ENCODE data around the gene LRIG3.
"Not testable (repeated sequence)": the region's sequence is repeated elsewhere in the genome, so short reads cannot be mapped to it uniquely, and the experiment has no call there.

Gene LRIG3

DNA sequence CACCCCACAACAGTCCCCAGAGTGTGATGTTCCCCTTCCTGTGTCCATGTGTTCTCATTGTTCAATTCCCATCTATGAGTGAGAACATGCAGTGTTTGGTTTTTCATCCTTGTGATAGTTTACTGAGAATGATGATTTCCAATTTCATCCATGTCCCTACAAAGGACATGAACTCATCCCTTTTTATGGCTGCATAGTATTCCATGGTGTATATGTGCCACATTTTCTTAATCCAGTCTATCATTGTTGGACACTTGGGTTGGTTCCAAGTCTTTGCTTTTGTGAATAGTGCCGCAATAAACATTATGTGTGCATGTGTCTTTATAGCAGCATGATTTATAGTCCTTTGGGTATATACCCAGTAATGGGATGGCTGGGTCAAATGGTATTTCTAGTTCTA, 17.6 kb downstream of the LRIG3 start:
- H3K4me1 Mint-ChIP-seq (ENCODE audit: low read depth); H3K27ac Mint-ChIP-seq; H3K9me3 Mint-ChIP-seq; H3K27me3 Mint-ChIP-seq (ENCODE audit: low read depth); H3K4me3 Mint-ChIP-seq; H3K36me3 Mint-ChIP-seq (ENCODE audit: low read depth); DNase-seq (ENCODE audit: low spot score): not testable (repeated sequence)

DNA sequence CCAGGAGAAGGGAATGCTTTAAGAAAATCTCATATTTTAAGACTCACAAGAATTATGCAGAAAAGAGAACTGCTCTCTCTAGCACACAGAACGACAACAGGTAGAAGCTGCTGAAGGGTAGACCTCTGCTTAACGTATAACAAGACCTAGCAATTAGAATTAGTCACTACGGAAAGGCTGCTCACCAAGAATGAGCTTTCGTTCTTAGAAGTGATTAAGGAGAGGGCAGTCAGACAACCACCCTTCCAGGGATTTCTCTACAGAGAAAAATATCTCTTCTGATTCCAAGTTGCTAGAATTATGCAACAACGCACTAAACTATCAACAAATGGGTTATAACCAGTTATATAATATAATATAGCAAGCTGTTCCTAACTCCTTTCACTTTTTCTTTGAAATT, 18.6 kb downstream of the LRIG3 start:
- no peaks in the 10 kb centered on the region for H3K9me3 Mint-ChIP-seq
- no peaks in the 10 kb centered on the region for H3K27me3 Mint-ChIP-seq (ENCODE audit: low read depth)
- H3K4me1 Mint-ChIP-seq (ENCODE audit: low read depth), result no peaks in the 10 kb centered on the region
- no peak overlapping the region for H3K27ac Mint-ChIP-seq
- DNase-seq (ENCODE audit: low spot score), result no peak
- no peak overlapping the region for H3K4me3 Mint-ChIP-seq
- no peaks in the 10 kb centered on the region for H3K36me3 Mint-ChIP-seq (ENCODE audit: low read depth)

DNA sequence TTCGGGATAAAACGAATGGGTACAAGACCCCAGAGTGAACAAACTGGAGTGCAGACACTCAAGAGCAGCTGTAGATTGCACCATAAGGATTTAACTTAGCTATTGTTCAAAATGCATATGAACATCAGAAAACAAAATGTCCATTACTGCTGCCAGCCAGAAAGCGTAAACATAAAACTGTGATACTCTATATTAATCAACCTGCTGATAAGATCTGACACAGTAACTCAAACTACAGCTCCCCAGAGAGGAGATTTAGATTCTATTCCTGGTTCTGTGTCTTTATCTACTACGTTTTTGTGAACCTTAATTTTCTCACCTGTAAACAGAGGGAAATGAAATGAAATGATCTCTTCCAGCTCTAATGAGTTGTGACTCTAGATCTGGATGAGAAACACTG, 22.3 kb downstream of the LRIG3 start:
- H3K27me3 Mint-ChIP-seq (ENCODE audit: low read depth), result no peaks in the 10 kb centered on the region
- H3K4me1 Mint-ChIP-seq (ENCODE audit: low read depth), result no peaks in the 10 kb centered on the region
- H3K27ac Mint-ChIP-seq, result no peak overlapping the region
- H3K9me3 Mint-ChIP-seq, result no peaks in the 10 kb centered on the region
- H3K4me3 Mint-ChIP-seq, result no peak overlapping the region
- no peak for DNase-seq (ENCODE audit: low spot score)
- no peaks in the 10 kb centered on the region for H3K36me3 Mint-ChIP-seq (ENCODE audit: low read depth)

- H3K4me1 Mint-ChIP-seq (ENCODE audit: low read depth), result no peaks in the 10 kb centered on the region
- H3K4me3 Mint-ChIP-seq, result no peak overlapping the region
These were observed 24.0 kb downstream of the LRIG3 start for GRCh38 chr12:58896278-58896677.

DNA sequence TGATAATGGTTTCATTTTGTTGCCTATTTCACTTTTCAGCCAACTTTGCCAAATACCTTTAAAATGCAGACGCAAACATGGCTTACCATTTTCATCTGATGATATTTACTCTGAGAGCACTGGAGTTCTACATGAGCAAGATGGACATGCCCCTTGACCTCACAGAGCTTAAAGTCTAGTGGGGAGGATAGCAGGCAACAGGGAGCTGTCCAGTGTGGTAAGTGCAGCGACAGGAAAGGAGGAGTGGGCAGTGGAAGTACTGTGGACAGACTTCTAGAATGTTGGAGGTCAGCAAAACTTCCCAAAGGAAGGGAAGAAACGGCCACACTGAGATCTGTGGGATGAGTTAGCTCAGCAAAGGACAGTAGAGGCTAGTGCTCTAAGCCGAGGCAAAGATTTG, 25.3 kb downstream of the LRIG3 start:
- Mint-ChIP-seq H3K27me3 (ENCODE audit: low read depth) (no peaks in the 10 kb centered on the region), H3K4me1 (ENCODE audit: low read depth) (no peaks in the 10 kb centered on the region), H3K36me3 (ENCODE audit: low read depth) (no peaks in the 10 kb centered on the region), H3K27ac (no peak overlapping the region), H3K9me3 (no peaks in the 10 kb centered on the region), H3K4me3 (no peak overlapping the region)
- DNase-seq (ENCODE audit: low spot score), result no peak

More at GRCh38 chr12:58896278-58896677, 24.0 kb downstream of the LRIG3 start:
- no peaks in the 10 kb centered on the region for H3K27me3 Mint-ChIP-seq (ENCODE audit: low read depth)
- no peaks in the 10 kb centered on the region for H3K36me3 Mint-ChIP-seq (ENCODE audit: low read depth)
- no peak for DNase-seq (ENCODE audit: low spot score)
- no peaks in the 10 kb centered on the region for H3K9me3 Mint-ChIP-seq
- no peak overlapping the region for H3K27ac Mint-ChIP-seq

DNA sequence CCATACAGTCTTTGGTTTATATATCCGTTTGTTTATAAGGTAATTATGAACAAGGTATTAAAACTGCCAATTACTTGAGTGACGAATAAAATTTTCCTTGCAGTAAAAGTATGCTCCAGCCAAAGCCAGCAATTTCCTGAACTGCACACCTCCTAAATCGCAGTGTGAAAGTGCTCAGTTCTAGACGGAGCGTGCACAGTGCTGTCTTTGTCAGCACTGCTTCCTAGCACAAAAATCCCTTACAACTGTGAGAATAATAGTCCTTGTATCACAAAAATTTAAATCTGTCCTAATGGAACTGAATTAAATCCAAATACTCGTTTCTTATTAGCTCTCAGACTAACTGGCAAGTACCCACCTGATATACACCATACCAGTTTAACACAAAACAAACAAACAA, 26.3 kb downstream of the LRIG3 start:
- no peaks in the 10 kb centered on the region for H3K27me3 Mint-ChIP-seq (ENCODE audit: low read depth)
- no peaks in the 10 kb centered on the region for H3K36me3 Mint-ChIP-seq (ENCODE audit: low read depth)
- H3K4me3 Mint-ChIP-seq, result no peak overlapping the region
- no peaks in the 10 kb centered on the region for H3K4me1 Mint-ChIP-seq (ENCODE audit: low read depth)
- no peaks in the 10 kb centered on the region for H3K9me3 Mint-ChIP-seq
- no peak for DNase-seq (ENCODE audit: low spot score)
- H3K27ac Mint-ChIP-seq, result no peak overlapping the region

DNA sequence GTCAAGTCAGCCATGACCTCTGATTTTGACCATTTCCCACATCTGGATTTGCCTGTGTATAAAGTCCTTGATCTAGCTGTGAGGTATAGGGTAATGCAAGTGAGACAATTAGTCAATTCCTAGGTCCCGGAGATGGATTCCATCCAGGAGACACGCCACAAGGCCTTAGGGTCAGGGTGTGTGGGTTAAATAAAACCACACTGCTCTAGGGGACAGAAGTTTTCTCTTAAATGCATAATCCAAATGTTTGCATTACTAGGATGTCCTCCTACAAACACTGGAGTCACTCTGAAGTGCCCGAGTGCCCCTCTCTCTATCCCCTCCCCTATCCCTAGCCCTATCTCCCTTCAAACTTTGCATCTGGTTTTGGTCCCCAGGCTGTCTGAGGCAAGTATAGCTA, 26.8 kb downstream of the LRIG3 start:
- no peaks in the 10 kb centered on the region for H3K4me1 Mint-ChIP-seq (ENCODE audit: low read depth)
- H3K4me3 Mint-ChIP-seq, result no peak overlapping the region
- no peaks in the 10 kb centered on the region for H3K36me3 Mint-ChIP-seq (ENCODE audit: low read depth)
- H3K27ac Mint-ChIP-seq, result no peak overlapping the region
- H3K9me3 Mint-ChIP-seq, result no peaks in the 10 kb centered on the region
- H3K27me3 Mint-ChIP-seq (ENCODE audit: low read depth), result no peaks in the 10 kb centered on the region
- no peak for DNase-seq (ENCODE audit: low spot score)

GRCh38 chr12:58889557-58889956, 30.7 kb downstream of the LRIG3 start:
- no peaks in the 10 kb centered on the region for H3K9me3 Mint-ChIP-seq

GRCh38 chr12:58888131-58888783, 32.0 kb downstream of the LRIG3 start:
- no peaks in the 10 kb centered on the region for H3K27me3 Mint-ChIP-seq (ENCODE audit: low read depth)
- no peak overlapping the region for H3K4me3 Mint-ChIP-seq
- H3K4me1 Mint-ChIP-seq (ENCODE audit: low read depth), result no peaks in the 10 kb centered on the region
- DNase-seq (ENCODE audit: low spot score), result no peak
- no peaks in the 10 kb centered on the region for H3K9me3 Mint-ChIP-seq
- H3K36me3 Mint-ChIP-seq (ENCODE audit: low read depth), result no peaks in the 10 kb centered on the region
- H3K27ac Mint-ChIP-seq, result no peak overlapping the region

More at GRCh38 chr12:58889557-58889956, 30.7 kb downstream of the LRIG3 start:
- Mint-ChIP-seq H3K4me3 (no peak overlapping the region), H3K27me3 (ENCODE audit: low read depth) (no peaks in the 10 kb centered on the region), H3K36me3 (ENCODE audit: low read depth) (no peaks in the 10 kb centered on the region), H3K4me1 (ENCODE audit: low read depth) (no peaks in the 10 kb centered on the region), H3K27ac (no peak overlapping the region)
- no peak for DNase-seq (ENCODE audit: low spot score)

GRCh38 chr12:58887068-58887467, 33.2 kb downstream of the LRIG3 start:
- no peaks in the 10 kb centered on the region for H3K9me3 Mint-ChIP-seq
- no peaks in the 10 kb centered on the region for H3K4me1 Mint-ChIP-seq (ENCODE audit: low read depth)
- DNase-seq (ENCODE audit: low spot score), result no peak
- H3K4me3 Mint-ChIP-seq, result no peak overlapping the region
- H3K27me3 Mint-ChIP-seq (ENCODE audit: low read depth), result no peaks in the 10 kb centered on the region
- H3K27ac Mint-ChIP-seq, result no peak overlapping the region
- no peaks in the 10 kb centered on the region for H3K36me3 Mint-ChIP-seq (ENCODE audit: low read depth)

- no peak overlapping the region for H3K27ac Mint-ChIP-seq
- H3K4me3 Mint-ChIP-seq, result no peak overlapping the region
- no peaks in the 10 kb centered on the region for H3K27me3 Mint-ChIP-seq (ENCODE audit: low read depth)
- H3K9me3 Mint-ChIP-seq, result no peaks in the 10 kb centered on the region
- no peak for DNase-seq (ENCODE audit: low spot score)
- H3K4me1 Mint-ChIP-seq (ENCODE audit: low read depth), result no peaks in the 10 kb centered on the region
- no peaks in the 10 kb centered on the region for H3K36me3 Mint-ChIP-seq (ENCODE audit: low read depth)
These were observed 33.8 kb downstream of the LRIG3 start for GRCh38 chr12:58886474-58886873.

GRCh38 chr12:58884916-58885315, 35.4 kb downstream of the LRIG3 start:
- Mint-ChIP-seq H3K4me1 (ENCODE audit: low read depth) (no peaks in the 10 kb centered on the region), H3K36me3 (ENCODE audit: low read depth) (no peaks in the 10 kb centered on the region), H3K27me3 (ENCODE audit: low read depth) (no peaks in the 10 kb centered on the region), H3K9me3 (no peaks in the 10 kb centered on the region), H3K27ac (no peak overlapping the region), H3K4me3 (no peak overlapping the region)
- no peak for DNase-seq (ENCODE audit: low spot score)

DNA sequence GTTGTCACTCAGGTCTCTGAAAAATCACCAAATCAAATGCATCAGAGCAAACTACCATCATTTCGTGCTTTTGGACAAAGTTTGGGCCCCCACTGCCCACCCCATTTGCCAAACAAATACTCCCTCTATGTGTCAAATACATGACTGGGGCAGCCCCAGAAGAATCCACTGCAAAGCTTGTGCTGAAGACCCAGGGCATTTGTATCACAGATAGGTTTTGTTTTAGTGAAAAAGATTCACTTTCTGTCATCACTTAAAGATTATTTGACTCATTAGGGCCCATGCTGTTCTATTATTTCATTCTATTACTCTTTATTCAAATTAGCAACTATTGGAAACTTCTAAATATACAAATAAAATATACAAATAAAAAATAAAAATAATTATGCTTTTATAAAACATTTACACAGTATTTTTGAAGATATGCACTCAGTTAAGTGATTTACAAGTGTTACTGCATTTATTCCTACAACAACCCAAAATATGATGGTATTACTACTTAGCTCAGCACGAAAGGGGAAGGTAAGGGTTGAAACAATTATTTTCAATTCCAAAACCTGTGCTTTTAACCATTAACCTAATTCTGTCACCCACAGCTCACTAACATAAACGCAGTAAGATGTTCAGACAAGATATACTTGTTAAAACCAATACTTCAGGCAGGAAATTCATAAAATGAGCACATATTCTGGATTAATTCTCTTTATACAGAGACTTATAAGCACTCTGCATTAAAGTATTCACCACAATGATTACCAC, 36.5 kb downstream of the LRIG3 start:
- H3K27ac Mint-ChIP-seq, result no peak overlapping the region
- H3K36me3 Mint-ChIP-seq (ENCODE audit: low read depth), result no peaks in the 10 kb centered on the region
- no peaks in the 10 kb centered on the region for H3K4me1 Mint-ChIP-seq (ENCODE audit: low read depth)
- H3K4me3 Mint-ChIP-seq, result no peak overlapping the region
- DNase-seq (ENCODE audit: low spot score), result no peak
- H3K9me3 Mint-ChIP-seq, result no peaks in the 10 kb centered on the region
- H3K27me3 Mint-ChIP-seq (ENCODE audit: low read depth), result no peaks in the 10 kb centered on the region

GRCh38 chr12:58882826-58883225, 37.5 kb downstream of the LRIG3 start:
- Mint-ChIP-seq H3K4me1 (ENCODE audit: low read depth) (no peaks in the 10 kb centered on the region), H3K4me3 (no peak overlapping the region), H3K27me3 (ENCODE audit: low read depth) (no peaks in the 10 kb centered on the region), H3K36me3 (ENCODE audit: low read depth) (no peaks in the 10 kb centered on the region), H3K27ac (no peak overlapping the region), H3K9me3 (no peaks in the 10 kb centered on the region)
- no peak for DNase-seq (ENCODE audit: low spot score)

DNA sequence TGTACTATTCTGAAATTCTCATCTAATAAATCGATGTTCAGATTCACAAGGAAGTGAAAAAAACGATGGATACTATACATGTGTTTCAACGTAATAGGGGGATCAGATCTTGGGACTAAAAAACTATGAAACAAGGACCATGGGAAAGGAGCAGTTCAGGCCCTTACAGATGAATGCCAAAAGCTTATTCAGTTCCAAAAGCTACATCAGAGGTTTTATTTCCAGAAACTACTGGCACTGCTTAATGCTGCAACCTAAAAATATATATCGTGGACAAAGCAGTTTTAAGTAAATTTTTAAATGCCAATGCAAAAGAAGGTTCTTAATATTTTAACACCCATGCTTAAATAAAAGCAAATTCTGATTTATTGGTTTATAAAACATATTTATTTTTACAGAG, 38.5 kb downstream of the LRIG3 start:
- no peak for DNase-seq (ENCODE audit: low spot score)
- no peaks in the 10 kb centered on the region for H3K4me1 Mint-ChIP-seq (ENCODE audit: low read depth)
- no peaks in the 10 kb centered on the region for H3K36me3 Mint-ChIP-seq (ENCODE audit: low read depth)
- H3K4me3 Mint-ChIP-seq, result no peak overlapping the region
- H3K27me3 Mint-ChIP-seq (ENCODE audit: low read depth), result no peaks in the 10 kb centered on the region
- H3K27ac Mint-ChIP-seq, result no peak overlapping the region
- H3K9me3 Mint-ChIP-seq, result no peaks in the 10 kb centered on the region

Measured in T-helper 2 cell treated with Interferon-gamma antibody and Interleukin-4, amounts not matched to agents 5 μg/mL and 100 μg/mL, for 36 hours (primary cell).